HG03196 (cell line): ENCODE results near the gene GORASP2.

Experiments
- ATAC-seq: cut with Tn5 transposase; IDR thresholded peaks from one replicate; pipeline ENCODE4 v1.9.1; 2021; ENCODE audit not compliant: unreplicated experiment

The GORASP2 gene

GRCh38 chr2:170922634-170923494 is 6.2 kb upstream of the GORASP2 start:
- no peak for ATAC-seq

GRCh38 chr2:170923799-170924198 is 5.3 kb upstream of the GORASP2 start:
- ATAC-seq, result no peak

- no peak for ATAC-seq
Observed at GRCh38 chr2:170924969-170925368, 4.1 kb upstream of the GORASP2 start.

- no peak for ATAC-seq
Observed at GRCh38 chr2:170925923-170926322, 3.1 kb upstream of the GORASP2 start.

GRCh38 chr2:170926743-170927297 is 2.2 kb upstream of the GORASP2 start:
- ATAC-seq, result no peak

- ATAC-seq, result no peak
Observed at GRCh38 chr2:170928036-170928823, 823 bp upstream of the GORASP2 start.

- ATAC-seq, result peak; percentile 12
Observed at GRCh38 chr2:170929686-170930050, 615 bp downstream of the GORASP2 start.

GRCh38 chr2:170930131-170930990 is 1.3 kb downstream of the GORASP2 start:
- ATAC-seq, result peak; percentile 33

GRCh38 chr2:170930991-170931266 is 1.9 kb downstream of the GORASP2 start:
- no peak for ATAC-seq

GRCh38 chr2:170932166-170932565 is 3.1 kb downstream of the GORASP2 start:
- ATAC-seq, result no peak

GRCh38 chr2:170932948-170933347 is 3.9 kb downstream of the GORASP2 start:
- ATAC-seq, result no peak

GRCh38 chr2:170937709-170938379 is 8.8 kb downstream of the GORASP2 start:
- ATAC-seq, result no peak

- no peak for ATAC-seq
Observed at GRCh38 chr2:170940066-170940465, 11.0 kb downstream of the GORASP2 start.

- ATAC-seq, result no peak
Observed at GRCh38 chr2:170942615-170943014, 13.6 kb downstream of the GORASP2 start.

GRCh38 chr2:170943041-170943440 is 14.0 kb downstream of the GORASP2 start:
- ATAC-seq, result no peak

- ATAC-seq, result no peak
Observed at GRCh38 chr2:170943596-170943995, 14.5 kb downstream of the GORASP2 start.

GRCh38 chr2:170944545-170944944 is 15.5 kb downstream of the GORASP2 start:
- ATAC-seq, result no peak

- no peak for ATAC-seq
Observed at GRCh38 chr2:170949415-170949814, 20.4 kb downstream of the GORASP2 start.

- ATAC-seq, result peak; percentile 76
Observed at GRCh38 chr2:170950221-170950761, 21.2 kb downstream of the GORASP2 start.

GRCh38 chr2:170953941-170954340 is 24.9 kb downstream of the GORASP2 start:
- no peak for ATAC-seq
